ENCODE data around the gene CCDC141.
A peak's percentile ranks its signal among the peaks of the same experiment; 100 is the strongest.

CCDC141 gene

GRCh38 chr2:178928077-178928476 is 121.9 kb downstream of the CCDC141 start:
- no peak for DNase-seq
- Mint-ChIP-seq H3K4me1 (peaks cover 5 to 6% of the 10 kb centered on the region in 2 donors), H3K9me3 (peaks cover 3 to 8% of the 10 kb centered on the region in 2 donors), H3K27me3 (no peaks in the 10 kb centered on the region), H3K27ac (no peak overlapping the region), H3K36me3 (peaks cover 6 to 9% of the 10 kb centered on the region in 2 donors), H3K4me3 (no peak overlapping the region)
- ATAC-seq (replicated peaks), result peak; percentile 27 to 46

GRCh38 chr2:178927173-178927572 is 122.8 kb downstream of the CCDC141 start:
- H3K27ac Mint-ChIP-seq, result no peak overlapping the region
- no peak for ATAC-seq (replicated peaks)
- H3K4me3 Mint-ChIP-seq, result no peak overlapping the region
- H3K9me3 Mint-ChIP-seq, result peaks cover 3 to 8% of the 10 kb centered on the region in 2 donors
- H3K27me3 Mint-ChIP-seq, result no peaks in the 10 kb centered on the region
- peaks cover 6 to 9% of the 10 kb centered on the region in 2 donors for H3K36me3 Mint-ChIP-seq
- H3K4me1 Mint-ChIP-seq, result peaks cover 5 to 6% of the 10 kb centered on the region in 2 donors
- DNase-seq, result no peak

- Mint-ChIP-seq H3K9me3 (peaks cover 0 to under 1% of the 10 kb centered on the region in 2 donors), H3K4me1 (peaks cover 5 to 6% of the 10 kb centered on the region in 2 donors), H3K27me3 (no peaks in the 10 kb centered on the region), H3K27ac (no peak overlapping the region), H3K36me3 (no peaks in the 10 kb centered on the region), H3K4me3 (no peak overlapping the region)
- ATAC-seq (replicated peaks), result no peak
- DNase-seq, result no peak
Observed at GRCh38 chr2:178924817-178925216, 125.1 kb downstream of the CCDC141 start.

DNA sequence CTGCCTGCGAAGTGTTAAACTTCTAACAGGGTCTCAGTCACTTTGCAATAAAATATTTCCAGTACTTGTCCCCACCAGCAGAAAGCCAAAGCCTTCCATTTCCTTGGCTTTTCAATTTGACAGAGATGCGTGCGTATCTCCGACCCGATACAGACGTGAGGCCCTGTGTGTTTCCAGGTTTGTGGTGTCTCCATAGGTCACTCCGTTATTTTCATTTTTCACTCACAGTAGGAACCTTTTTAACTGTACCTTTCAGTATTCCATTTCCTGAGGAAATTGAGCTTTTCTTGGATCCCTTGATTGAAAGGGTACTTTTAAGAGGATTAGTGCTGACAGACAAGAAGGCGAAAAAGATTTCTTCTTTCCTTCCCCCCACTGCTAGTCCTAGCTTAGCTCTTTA is 126.4 kb downstream of the CCDC141 start:
- no peaks in the 10 kb centered on the region for H3K27me3 Mint-ChIP-seq
- ATAC-seq (replicated peaks), result no peak
- H3K27ac Mint-ChIP-seq, result no peak overlapping the region
- H3K9me3 Mint-ChIP-seq, result no peaks in the 10 kb centered on the region
- no peak for DNase-seq
- H3K36me3 Mint-ChIP-seq, result peaks cover 0 to 2% of the 10 kb centered on the region in 2 donors
- H3K4me3 Mint-ChIP-seq, result no peak overlapping the region
- peaks cover 5 to 6% of the 10 kb centered on the region in 2 donors for H3K4me1 Mint-ChIP-seq

- Mint-ChIP-seq H3K27me3 (no peaks in the 10 kb centered on the region), H3K4me3 (no peak overlapping the region), H3K36me3 (peaks cover 3 to 4% of the 10 kb centered on the region in 2 donors), H3K27ac (no peak overlapping the region), H3K9me3 (no peaks in the 10 kb centered on the region), H3K4me1 (no peaks in the 10 kb centered on the region)
- DNase-seq, result no peak
- no peak for ATAC-seq (replicated peaks)
Observed at GRCh38 chr2:178920916-178921513, 128.9 kb downstream of the CCDC141 start.

DNA sequence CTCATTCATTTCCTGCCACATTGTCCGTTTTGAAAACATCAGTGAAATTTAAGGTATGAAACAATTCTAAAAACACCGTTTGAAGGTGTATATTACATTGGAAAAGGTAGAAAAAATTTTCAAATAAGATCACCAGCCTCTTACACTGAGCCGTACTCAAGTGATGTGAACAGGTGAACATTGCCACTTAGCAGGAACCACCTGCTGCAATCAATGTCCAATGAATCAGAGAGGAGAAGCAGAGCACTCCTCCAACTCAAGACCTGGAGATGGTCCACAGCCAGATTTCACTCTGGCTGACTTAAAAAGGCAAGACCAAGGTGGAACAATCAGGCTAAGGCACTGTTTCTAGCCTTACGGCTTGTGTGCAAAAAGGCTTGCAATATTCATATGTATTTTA is 132.4 kb downstream of the CCDC141 start:
- peaks cover 3 to 4% of the 10 kb centered on the region in 2 donors for H3K36me3 Mint-ChIP-seq
- no peak overlapping the region for H3K27ac Mint-ChIP-seq
- no peaks in the 10 kb centered on the region for H3K9me3 Mint-ChIP-seq
- H3K27me3 Mint-ChIP-seq, result no peaks in the 10 kb centered on the region
- DNase-seq, result no peak
- no peak overlapping the region for H3K4me3 Mint-ChIP-seq
- peaks cover 4 to 5% of the 10 kb centered on the region in 2 donors for H3K4me1 Mint-ChIP-seq
- ATAC-seq (replicated peaks), result no peak

- H3K9me3 Mint-ChIP-seq, result no peaks in the 10 kb centered on the region
- no peak overlapping the region for H3K27ac Mint-ChIP-seq
- no peak overlapping the region for H3K4me3 Mint-ChIP-seq
- H3K36me3 Mint-ChIP-seq, result peaks cover 3 to 4% of the 10 kb centered on the region in 2 donors
- no peak for DNase-seq
- no peak for ATAC-seq (replicated peaks)
- H3K27me3 Mint-ChIP-seq, result no peaks in the 10 kb centered on the region
- H3K4me1 Mint-ChIP-seq, result peaks cover 4 to 5% of the 10 kb centered on the region in 2 donors
Observed at GRCh38 chr2:178915423-178916173, 134.3 kb downstream of the CCDC141 start.

- Mint-ChIP-seq H3K27ac (no peak overlapping the region), H3K36me3 (peaks cover 3 to 4% of the 10 kb centered on the region in 2 donors), H3K4me3 (no peak overlapping the region), H3K27me3 (no peaks in the 10 kb centered on the region), H3K4me1 (peaks cover 4 to 5% of the 10 kb centered on the region in 2 donors), H3K9me3 (no peaks in the 10 kb centered on the region)
- peak; percentile 76 to 89 for ATAC-seq (replicated peaks)
- peak; percentile 41 for DNase-seq
Observed at GRCh38 chr2:178914259-178914849, 135.6 kb downstream of the CCDC141 start.

DNA sequence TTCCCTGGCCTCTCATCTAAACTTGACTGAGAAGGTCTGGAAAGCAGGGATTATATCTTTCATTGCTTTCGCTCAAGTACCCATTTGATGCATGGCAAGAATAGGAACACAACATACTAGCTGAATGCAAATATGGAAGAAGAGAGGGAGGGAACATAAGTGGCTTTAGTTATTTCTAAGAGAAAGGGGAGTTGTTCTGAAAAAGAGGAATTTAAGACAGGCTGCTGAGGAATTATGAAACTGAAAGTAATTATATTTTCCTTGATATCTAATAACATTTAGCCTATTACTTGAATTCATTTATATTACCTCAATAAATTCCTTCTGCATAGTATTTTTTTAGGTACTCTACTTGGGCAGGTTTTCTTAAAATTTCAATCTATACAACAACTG is 136.9 kb downstream of the CCDC141 start:
- Mint-ChIP-seq H3K27me3 (no peaks in the 10 kb centered on the region), H3K27ac (no peak overlapping the region), H3K9me3 (no peaks in the 10 kb centered on the region), H3K4me3 (no peak overlapping the region), H3K36me3 (peaks cover 0 to 2% of the 10 kb centered on the region in 2 donors), H3K4me1 (peaks cover 4 to 5% of the 10 kb centered on the region in 2 donors)
- ATAC-seq (replicated peaks), result no peak
- DNase-seq, result no peak

DNA sequence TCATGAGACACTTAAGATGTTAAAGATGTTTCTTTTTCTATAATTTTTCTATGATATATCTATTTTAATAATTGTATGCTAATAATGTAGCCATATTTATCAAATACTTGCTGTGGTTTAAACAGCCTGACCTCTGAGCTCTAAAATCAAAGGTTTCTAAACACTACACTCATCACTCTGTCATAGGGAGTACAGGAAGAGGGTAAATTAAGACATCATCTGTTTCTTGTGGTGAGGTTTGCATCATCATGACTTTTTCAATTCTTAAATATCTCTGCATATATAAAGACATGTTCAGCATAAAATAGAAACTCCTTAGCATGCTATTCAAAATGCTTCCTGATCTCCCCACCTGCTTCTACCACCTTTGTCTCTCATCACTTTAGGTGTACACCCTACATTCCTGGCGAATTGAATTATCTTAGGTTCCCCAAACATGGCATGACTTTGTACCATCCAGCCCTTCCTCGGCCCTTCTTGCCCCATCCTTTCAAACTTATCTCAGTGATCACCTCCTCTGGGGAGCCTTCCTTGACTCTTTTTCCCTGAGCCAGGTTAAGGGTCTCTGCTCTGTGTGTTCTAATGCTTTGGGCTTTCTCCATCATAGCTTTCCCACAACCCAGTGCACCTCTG is 137.4 kb downstream of the CCDC141 start:
- no peak for ATAC-seq (replicated peaks)
- no peak for DNase-seq
- Mint-ChIP-seq H3K27ac (no peak overlapping the region), H3K4me3 (no peak overlapping the region), H3K27me3 (no peaks in the 10 kb centered on the region), H3K4me1 (peaks cover 4 to 5% of the 10 kb centered on the region in 2 donors), H3K9me3 (no peaks in the 10 kb centered on the region), H3K36me3 (no peaks in the 10 kb centered on the region)

DNA sequence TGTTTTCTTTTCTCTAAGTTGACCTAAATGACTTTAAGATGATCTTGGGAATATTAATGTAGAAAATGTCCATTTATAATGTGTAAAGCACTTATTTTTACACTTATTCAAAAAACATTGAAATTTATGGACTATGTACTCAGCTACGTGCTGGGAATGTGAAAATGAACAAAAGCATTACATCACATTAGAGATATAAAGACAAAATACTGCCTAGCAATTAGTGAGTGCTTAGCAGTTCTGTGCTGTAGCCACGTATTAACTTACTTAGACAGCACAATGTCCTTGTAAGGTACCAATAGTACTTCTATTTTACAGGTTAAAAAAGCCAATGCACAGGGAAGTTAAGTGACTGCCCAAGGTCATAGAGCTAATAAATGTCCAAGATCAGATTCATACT is 138.9 kb downstream of the CCDC141 start:
- H3K4me3 Mint-ChIP-seq, result no peak overlapping the region
- H3K27me3 Mint-ChIP-seq, result no peaks in the 10 kb centered on the region
- ATAC-seq (replicated peaks) (no peak), DNase-seq (no peak)
- H3K4me1 Mint-ChIP-seq, result peaks cover 5 to 9% of the 10 kb centered on the region in 2 donors
- H3K27ac Mint-ChIP-seq, result no peak overlapping the region
- H3K9me3 Mint-ChIP-seq, result no peaks in the 10 kb centered on the region
- peaks cover 4% of the 10 kb centered on the region in 2 donors for H3K36me3 Mint-ChIP-seq

DNA sequence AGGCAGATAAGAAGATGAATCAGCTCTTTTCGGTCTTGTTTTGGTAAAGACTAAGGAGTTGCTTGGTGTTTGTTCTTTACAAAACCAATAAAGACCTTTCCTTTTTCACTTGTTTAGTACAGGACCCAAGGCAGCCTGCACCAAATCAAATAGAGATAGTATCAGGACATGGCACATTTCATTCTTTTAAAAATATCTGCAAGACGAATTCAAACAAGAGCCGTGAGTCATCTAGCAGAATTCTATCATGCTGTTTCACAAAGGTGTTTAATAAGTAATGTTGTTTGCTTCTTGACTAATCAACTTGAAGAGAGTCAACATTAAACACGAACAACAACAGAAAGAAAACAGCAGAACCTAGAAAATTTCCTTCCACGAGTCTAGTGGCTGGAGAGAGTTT is 139.9 kb downstream of the CCDC141 start:
- no peak for DNase-seq
- H3K36me3 Mint-ChIP-seq, result peaks cover 4% of the 10 kb centered on the region in 2 donors
- H3K27ac Mint-ChIP-seq, result no peak overlapping the region
- H3K4me1 Mint-ChIP-seq, result peaks cover 5 to 9% of the 10 kb centered on the region in 2 donors
- no peaks in the 10 kb centered on the region for H3K9me3 Mint-ChIP-seq
- H3K4me3 Mint-ChIP-seq, result no peak overlapping the region
- ATAC-seq (replicated peaks), result no peak
- H3K27me3 Mint-ChIP-seq, result no peaks in the 10 kb centered on the region

DNA sequence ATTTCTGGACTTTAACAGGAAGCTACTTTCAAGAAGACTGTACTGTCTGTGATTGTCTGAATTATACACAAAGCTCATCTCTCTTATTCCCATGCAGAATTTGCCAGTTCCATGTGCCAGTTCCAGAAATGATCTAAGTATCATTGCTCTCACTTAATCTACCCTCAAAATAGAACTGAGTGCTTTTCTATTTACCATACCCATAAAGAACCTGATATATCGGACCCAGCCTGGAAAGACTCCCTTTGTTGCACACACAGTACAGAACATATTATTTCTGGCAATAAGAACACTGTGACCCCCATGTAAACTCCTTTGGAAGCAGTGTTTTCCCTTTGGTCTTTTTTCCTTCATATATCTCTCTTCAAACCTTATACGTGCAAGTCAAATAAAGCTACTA is 140.4 kb downstream of the CCDC141 start:
- Mint-ChIP-seq H3K27me3 (no peaks in the 10 kb centered on the region), H3K36me3 (peaks cover 4 to 6% of the 10 kb centered on the region in 2 donors)

GRCh38 chr2:178908810-178909209 is 141.1 kb downstream of the CCDC141 start:
- H3K4me3 Mint-ChIP-seq, result no peak overlapping the region
- peaks cover 4 to 7% of the 10 kb centered on the region in 2 donors for H3K36me3 Mint-ChIP-seq
- no peaks in the 10 kb centered on the region for H3K27me3 Mint-ChIP-seq
- ATAC-seq (replicated peaks), result no peak
- peaks cover 5% of the 10 kb centered on the region in 2 donors for H3K4me1 Mint-ChIP-seq
- no peak for DNase-seq
- no peak overlapping the region for H3K27ac Mint-ChIP-seq
- no peaks in the 10 kb centered on the region for H3K9me3 Mint-ChIP-seq

More for the DNA sequence above, 140.4 kb downstream of the CCDC141 start:
- DNase-seq, result no peak
- Mint-ChIP-seq H3K27ac (no peak overlapping the region), H3K9me3 (no peaks in the 10 kb centered on the region), H3K4me1 (peaks cover 5 to 9% of the 10 kb centered on the region in 2 donors), H3K4me3 (no peak overlapping the region)
- ATAC-seq (replicated peaks), result no peak
